IMR-90 (cell line): Measurements from ENCODE around the gene CKAP2L. TPM values are rescaled to one million over a fixed set of nuclear protein-coding genes. Genes with fewer than 3 reads are reported as not detected.

Source experiments
- ATAC-seq: fragments of 200-7000 bp; cut with Tn5 transposase; 2 replicates; pipeline ENCODE4 v1.9.1; 2020; ENCODE audit warnings: low read depth, mild to moderate bottlenecking, moderate library complexity
- BruUV-seq: library from RNA; stranded (reverse); fragments of 400-500 nt; replicated peaks from 2 replicates; lab custom pipeline; 2021; lab: Mats Ljungman, UMichigan
- CTCF ChIA-PET: fragments of 300-600 bp; formaldehyde crosslinking; extraction: SDS; loops from one replicate; lab custom pipeline; 2021; ENCODE audit warnings: antibody characterized with exemption; lab: Yijun Ruan, JAX
- POLR2A ChIA-PET: fragments of 300-600 bp; sonication (Branson Sonifier 250); formaldehyde crosslinking; loops from one replicate; lab custom pipeline; 2022; ENCODE audit warnings: antibody characterized with exemption; ENCODE audit not compliant: unreplicated experiment; lab: Charles Lee
- DNase-seq: peaks from one replicate; pipeline ENCODE4 v3.0.0; 2013
- H2AFZ ChIP-seq: replicated peaks from 2 replicates; pipeline ENCODE3; 2013; ENCODE audit warnings: low read length, mild to moderate bottlenecking; ENCODE audit not compliant: poor library complexity
- H2AK5ac ChIP-seq: 2 replicates; pipeline ENCODE4 v1.6.1; 2013; ENCODE audit warnings: low read depth, low read length, inconsistent platforms
- H2AK9ac ChIP-seq: replicated peaks from 2 replicates; pipeline ENCODE3; 2013; ENCODE audit warnings: mild to moderate bottlenecking, low read depth, low read length, moderate library complexity; ENCODE audit not compliant: poor library complexity
- H2BK120ac ChIP-seq: 2 replicates; pipeline ENCODE4 v1.6.1; 2013; ENCODE audit warnings: low read depth, low read length, inconsistent platforms
- H2BK15ac ChIP-seq: 3 replicates; pipeline ENCODE4 v1.6.1; 2013; ENCODE audit warnings: low read depth, low read length, inconsistent platforms
- H2BK20ac ChIP-seq: 2 replicates; pipeline ENCODE4 v1.6.1; 2013; ENCODE audit warnings: low read depth, mild to moderate bottlenecking, inconsistent platforms, low read length, moderate library complexity
- H2BK5ac ChIP-seq: 2 replicates; pipeline ENCODE4 v1.6.1; 2013; ENCODE audit warnings: mild to moderate bottlenecking, low read depth, low read length, inconsistent platforms; ENCODE audit not compliant: poor library complexity, severe bottlenecking
- H3K14ac ChIP-seq: replicated peaks from 2 replicates; pipeline ENCODE4 v1.6.1; 2013; ENCODE audit warnings: low read depth, low read length, inconsistent platforms
- H3K18ac ChIP-seq: 2 replicates; pipeline ENCODE4 v1.6.1; 2013; ENCODE audit warnings: low read depth, low read length, control low read depth
- H3K23ac ChIP-seq: 2 replicates; pipeline ENCODE4 v1.6.1; 2013; ENCODE audit warnings: low read depth, low read length, inconsistent platforms
- H3K27ac ChIP-seq: 2 replicates; pipeline ENCODE4 v1.5.1; 2013; ENCODE audit warnings: mild to moderate bottlenecking, control low read depth, low read length; ENCODE audit not compliant: insufficient read depth
- H3K27me3 ChIP-seq: 2 replicates; pipeline ENCODE4 v1.6.1; 2013; ENCODE audit warnings: low read length; ENCODE audit not compliant: control insufficient read depth, insufficient read depth
- H3K36me3 ChIP-seq: 2 replicates; pipeline ENCODE4 v1.6.1; 2013; ENCODE audit warnings: low read length, mixed read lengths; ENCODE audit not compliant: control insufficient read depth, insufficient read depth
- H3K4ac ChIP-seq: 2 replicates; pipeline ENCODE4 v1.6.1; 2013; ENCODE audit warnings: low read depth, low read length, inconsistent platforms
- H3K4me1 ChIP-seq: 2 replicates; pipeline ENCODE4 v1.6.1; 2013; ENCODE audit warnings: low read length, mixed read lengths; ENCODE audit not compliant: control insufficient read depth, insufficient read depth
- H3K4me2 ChIP-seq: 2 replicates; pipeline ENCODE4 v1.6.1; 2013; ENCODE audit warnings: low read depth, mild to moderate bottlenecking, control low read depth, low read length, moderate library complexity
- H3K4me3 ChIP-seq: 2 replicates; pipeline ENCODE4 v1.5.1; 2013; ENCODE audit warnings: low read depth, mild to moderate bottlenecking, control low read depth, low read length, moderate library complexity; ENCODE audit not compliant: insufficient read depth
- H3K56ac ChIP-seq: 2 replicates; pipeline ENCODE4 v1.6.1; 2013; ENCODE audit warnings: low read length, inconsistent platforms; ENCODE audit not compliant: insufficient read depth; ENCODE audit errors: extremely low read depth
- H3K79me1 ChIP-seq, 2 experiments: 2 replicates each; pipeline ENCODE4 v1.6.1; 2013; ENCODE audit warnings: low read length in 2 of 2, inconsistent platforms in 1 of 2, low read depth in 1 of 2
- H3K9ac ChIP-seq: 2 replicates; pipeline ENCODE4 v1.6.1; 2013; ENCODE audit warnings: low read depth, low read length, control low read depth
- H3K9me1 ChIP-seq: 2 replicates; pipeline ENCODE4 v1.6.1; 2013; ENCODE audit warnings: low read length, inconsistent platforms; ENCODE audit not compliant: insufficient read depth
- H3K9me3 ChIP-seq: 2 replicates; pipeline ENCODE4 v1.6.1; 2013; ENCODE audit warnings: low read length; ENCODE audit not compliant: control insufficient read depth, insufficient read depth
- H4K20me1 ChIP-seq: 2 replicates; pipeline ENCODE4 v1.6.1; 2013; ENCODE audit warnings: low read length, inconsistent platforms; ENCODE audit not compliant: insufficient read depth
- H4K5ac ChIP-seq: 2 replicates; pipeline ENCODE4 v1.6.1; 2013; ENCODE audit warnings: mild to moderate bottlenecking, low read depth, low read length, control low read depth
- H4K8ac ChIP-seq, 2 experiments: 2 replicates each; pipeline ENCODE4 v1.6.1; 2013; ENCODE audit warnings: low read depth in 2 of 2, low read length in 2 of 2, control low read depth in 1 of 2, inconsistent platforms in 1 of 2
- H4K91ac ChIP-seq: 2 replicates; pipeline ENCODE4 v1.6.1; 2013; ENCODE audit warnings: low read depth, low read length, inconsistent platforms; ENCODE audit not compliant: insufficient read depth
- BHLHE40 ChIP-seq: fragments of 150-350 bp; IDR thresholded peaks from 2 replicates; pipeline ENCODE4 v1.6.1; 2016; ENCODE audit warnings: mild to moderate bottlenecking, low read depth, low read length
- CHD1 ChIP-seq: IDR thresholded peaks from 2 replicates; pipeline ENCODE4 v1.6.1; 2012; ENCODE audit warnings: low read depth, low read length, improper control_type of control experiment
- ELK1 ChIP-seq: fragments of 150-350 bp; IDR thresholded peaks from 2 replicates; pipeline ENCODE4 v1.6.1; 2016; ENCODE audit warnings: low read depth, mild to moderate bottlenecking, low read length, moderate library complexity, borderline replicate concordance
- FOS ChIP-seq: fragments of 150-350 bp; IDR thresholded peaks from 2 replicates; pipeline ENCODE4 v1.6.1; 2016; ENCODE audit warnings: low read depth, low read length
- MAFK ChIP-seq: IDR thresholded peaks from 2 replicates; pipeline ENCODE4 v1.6.1; 2012; ENCODE audit warnings: low read depth, low read length, improper control_type of control experiment
- MXI1 ChIP-seq: IDR thresholded peaks from 2 replicates; pipeline ENCODE4 v1.6.1; 2012; ENCODE audit warnings: low read depth, mild to moderate bottlenecking, low read length, moderate library complexity, borderline replicate concordance
- NFE2L2 ChIP-seq: fragments of 150-350 bp; IDR thresholded peaks from 2 replicates; pipeline ENCODE4 v1.6.1; 2016; ENCODE audit warnings: low read depth, mild to moderate bottlenecking, low read length
- POLR2A ChIP-seq: IDR thresholded peaks from 2 replicates; pipeline ENCODE4 v1.6.1; 2012; ENCODE audit warnings: mild to moderate bottlenecking, low read depth, low read length
- RAD21 ChIP-seq: IDR thresholded peaks from 2 replicates; pipeline ENCODE4 v1.6.1; 2012; ENCODE audit warnings: low read length, improper control_type of control experiment
- RFX5 ChIP-seq: IDR thresholded peaks from 2 replicates; pipeline ENCODE4 v1.8.0; 2012; ENCODE audit warnings: low read depth, mild to moderate bottlenecking, low read length, moderate library complexity
- SMC3 ChIP-seq: fragments of 150-350 bp; IDR thresholded peaks from 2 replicates; pipeline ENCODE4 v1.6.1; 2016; ENCODE audit warnings: low read depth, mild to moderate bottlenecking, antibody characterized with exemption, low read length, moderate library complexity
- USF2 ChIP-seq: fragments of 150-350 bp; IDR thresholded peaks from 2 replicates; pipeline ENCODE4 v1.6.1; 2017; ENCODE audit warnings: mild to moderate bottlenecking, antibody characterized with exemption, low read length, low read depth
- dilution Hi-C: fragments of 300-500 bp; cut with HindIII; formaldehyde crosslinking; loops from one replicate; pipeline ENCODE4 v1.14.3; 2018; ENCODE audit warnings: low sequenced_read_pairs; ENCODE audit not compliant: unreplicated experiment
- in situ Hi-C: fragments of 300-500 bp; cut with MboI; formaldehyde crosslinking; loops from 3 replicates; pipeline ENCODE4 v1.14.3; 2019; ENCODE audit warnings: low sequenced_read_pairs, inconsistent platforms, mixed read lengths
- intact Hi-C: fragments of 100-400 bp; cut with micrococcal nuclease; formaldehyde crosslinking; loops from 2 replicates; pipeline ENCODE4 v1.10.0; 2022
- polyA plus RNA-seq, 3 experiments: library from polyadenylated mRNA; depleted of rRNA; stranded (reverse); fragments of >200 nt; gene quantifications; 2 replicates each; pipeline ENCODE4 v1.2.3, GENCODE V29; 2012; ENCODE audit warnings: low replicate concordance in 1 of 3
- total RNA-seq: library from RNA; depleted of rRNA; stranded (reverse); fragments of >200 nt; gene quantifications from 2 replicates; pipeline ENCODE4 v1.2.3, GENCODE V29; 2012

Gene CKAP2L
- total and polyA plus RNA-seq, 2 of the 4 experiments (the other 2 are of a cell fraction): 6.4 to 9.9 TPM

GRCh38 chr2:112777036-112777435 lies 12.6 kb upstream of the CKAP2L start:
- in situ Hi-C loops: no loop called here

More at GRCh38 chr2:112777036-112777435, 12.6 kb upstream of the CKAP2L start:
- no peak overlapping the region for H2BK5ac ChIP-seq
- H3K4me3 ChIP-seq: no peak overlapping the region
- no peak overlapping the region for H3K4me2 ChIP-seq
- H3K4me1 ChIP-seq: no peaks in the 10 kb centered on the region
- intact Hi-C loops (no loop called here), dilution Hi-C loops (no loop called here)
- no peak overlapping the region for H4K8ac ChIP-seq
- no peak overlapping the region for H3K18ac ChIP-seq
- CTCF ChIA-PET: no interaction called here
- no peaks in the 10 kb centered on the region for H3K36me3 ChIP-seq
- H3K56ac ChIP-seq: no peak overlapping the region
- H3K27ac ChIP-seq: no peak overlapping the region
- POLR2A ChIA-PET: no interaction called here
- no peak overlapping the region for H2AK5ac ChIP-seq
- H4K20me1 ChIP-seq: no peaks in the 10 kb centered on the region
- H3K9ac ChIP-seq: no peak overlapping the region
- H3K4ac ChIP-seq: no peak overlapping the region
- BruUV-seq: no TSS peak
- H4K5ac ChIP-seq: no peak overlapping the region
- H3K9me3 ChIP-seq: no peaks in the 10 kb centered on the region
- no peaks in the 10 kb centered on the region for H3K27me3 ChIP-seq
- H2BK15ac ChIP-seq: no peak overlapping the region
- no peaks in the 10 kb centered on the region for H3K9me1 ChIP-seq
- no peak overlapping the region for H4K91ac ChIP-seq
- H2BK20ac ChIP-seq: no peak overlapping the region
- ATAC-seq (no peak), DNase-seq (no peak)
- no peaks in the 10 kb centered on the region for H3K79me1 ChIP-seq
- H2AFZ ChIP-seq: no peak overlapping the region
- TF ChIP-seq NFE2L2: no peak
- no peak for TF ChIP-seq POLR2A
- TF ChIP-seq USF2: no peak
- TF ChIP-seq MAFK: no peak
- no peak for TF ChIP-seq ELK1
- no peak for TF ChIP-seq CHD1
- TF ChIP-seq FOS: no peak
- TF ChIP-seq SMC3: no peak
- no peak for TF ChIP-seq RAD21
- no peak for TF ChIP-seq BHLHE40
- no peak for TF ChIP-seq RFX5
- no peak for TF ChIP-seq MXI1
- H3K14ac ChIP-seq: no peak overlapping the region
- H2BK120ac ChIP-seq: no peak overlapping the region
- no peak overlapping the region for H3K23ac ChIP-seq
- no peak overlapping the region for H2AK9ac ChIP-seq
